ENCODE data around the gene HARBI1.

Gene HARBI1

DNA sequence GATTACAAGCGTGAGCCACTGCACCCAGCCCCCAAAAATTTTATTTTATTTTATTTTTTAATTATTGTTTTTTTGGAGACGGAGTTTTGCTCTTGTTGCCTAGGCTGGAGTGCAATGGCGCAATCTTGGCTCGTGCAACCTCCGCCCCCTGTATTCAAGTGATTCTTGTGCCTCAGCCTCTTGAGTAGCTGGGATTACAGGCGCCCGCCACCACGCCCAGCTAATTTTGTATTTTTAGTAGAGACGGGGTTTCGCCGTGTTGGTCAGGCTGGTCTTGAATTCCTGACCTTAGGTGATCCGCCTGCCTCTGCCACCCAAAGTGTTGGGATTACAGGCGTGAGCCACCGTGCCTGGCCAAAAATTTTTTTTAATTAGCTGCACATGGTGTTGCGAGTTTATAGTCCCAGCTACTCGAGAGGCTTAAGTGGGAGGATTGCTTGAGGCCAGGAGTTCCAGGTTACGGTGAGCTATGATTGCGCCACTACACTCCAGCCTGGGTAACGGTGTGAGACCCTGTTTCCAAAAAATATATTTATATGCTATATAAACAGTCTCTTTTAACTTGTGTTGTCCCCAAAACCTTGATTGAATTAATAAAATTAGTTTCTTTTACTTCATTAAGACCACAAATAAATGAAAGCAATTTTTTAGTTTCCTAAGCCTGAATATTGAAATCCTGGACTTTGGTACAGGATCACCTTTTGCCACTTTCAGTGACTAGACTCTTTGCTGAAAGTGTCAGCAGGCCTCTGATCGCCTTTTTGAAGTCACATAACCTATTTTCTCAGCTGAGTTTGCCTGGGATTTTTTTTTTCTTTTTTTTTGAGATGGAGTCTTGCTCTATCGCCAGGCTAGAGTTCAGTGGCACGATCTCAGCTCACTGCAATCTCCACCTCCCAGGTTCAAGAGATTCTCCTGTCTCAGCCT is 16.5 kb upstream of the HARBI1 start:
- no peak for DNase-seq

DNA sequence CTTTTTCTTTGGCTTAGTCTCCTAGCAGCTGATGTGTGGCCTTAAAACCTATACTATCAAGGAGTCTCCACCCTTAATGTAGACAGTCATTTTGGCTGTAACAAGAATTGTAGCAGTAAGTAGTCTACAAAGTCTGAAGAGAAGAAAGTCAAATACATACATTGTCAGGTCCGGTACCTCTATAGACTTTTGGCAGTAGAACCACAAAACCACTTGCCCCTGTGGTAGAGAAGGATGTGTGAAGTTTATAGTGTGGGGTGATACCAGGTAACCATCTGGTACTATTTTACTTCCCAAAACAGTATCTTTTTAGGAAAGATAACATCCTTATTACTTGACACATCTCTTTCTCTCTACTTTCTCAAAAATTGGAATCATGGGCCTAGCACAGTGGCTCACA is 15.5 kb upstream of the HARBI1 start:
- DNase-seq = no peak

DNA sequence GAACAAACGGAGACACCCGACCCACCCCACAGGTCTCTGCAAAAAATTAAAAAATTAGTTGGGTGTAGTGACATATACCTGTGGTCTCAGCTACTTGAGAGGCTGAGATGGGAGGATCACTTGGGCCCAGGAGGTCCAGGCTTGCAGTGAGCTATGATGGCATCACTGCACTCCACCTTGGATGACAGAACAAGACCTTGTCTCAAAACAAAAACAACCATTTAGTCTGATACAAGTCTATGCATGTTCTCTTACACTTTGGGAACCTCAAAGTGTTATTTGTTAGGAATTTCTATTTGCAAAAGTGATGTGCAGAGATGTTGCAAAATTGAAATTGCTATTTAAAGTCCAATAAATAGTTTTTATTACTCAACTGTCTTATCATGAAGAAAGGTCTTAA is 14.6 kb upstream of the HARBI1 start:
- no peak for DNase-seq

DNA sequence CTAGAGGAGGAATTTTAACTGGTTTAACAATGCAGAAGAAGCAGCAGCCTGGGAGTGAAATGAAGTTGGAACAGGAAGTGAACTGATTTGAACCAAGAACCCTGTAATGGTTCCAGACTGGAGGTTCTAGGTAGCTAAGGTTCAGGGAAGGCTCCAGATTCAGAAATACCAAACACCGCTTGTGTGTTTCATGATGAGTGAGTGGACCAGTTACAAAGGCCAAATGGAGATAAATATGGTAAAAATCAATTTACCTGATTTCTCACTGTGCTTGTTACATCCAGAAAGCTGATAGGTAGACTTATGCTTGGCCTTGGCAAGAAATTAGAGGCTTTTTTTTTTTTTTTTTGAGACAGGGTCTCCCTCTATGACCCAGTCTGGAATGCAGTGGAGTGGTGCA is 13.2 kb upstream of the HARBI1 start:
- DNase-seq = no peak

DNA sequence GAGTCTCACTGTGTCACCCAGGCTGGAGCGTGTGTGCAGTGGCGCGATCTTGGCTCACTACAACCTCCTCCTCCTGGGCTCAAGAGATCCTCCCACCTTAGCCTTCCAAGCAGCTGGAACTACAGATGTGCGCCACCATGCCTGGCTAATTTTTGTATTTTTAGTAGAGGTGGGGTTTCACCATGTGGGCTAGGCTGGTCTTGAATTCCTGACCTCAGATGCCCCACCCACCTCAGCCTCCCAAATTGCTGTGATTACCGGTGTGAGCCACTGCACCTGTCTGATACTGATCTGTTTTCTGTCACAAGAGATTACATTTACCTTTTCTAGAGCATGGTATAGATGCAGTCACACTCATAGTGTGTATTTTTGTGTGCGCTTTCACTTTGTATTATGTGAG is 11.9 kb upstream of the HARBI1 start:
- no peak for DNase-seq

DNA sequence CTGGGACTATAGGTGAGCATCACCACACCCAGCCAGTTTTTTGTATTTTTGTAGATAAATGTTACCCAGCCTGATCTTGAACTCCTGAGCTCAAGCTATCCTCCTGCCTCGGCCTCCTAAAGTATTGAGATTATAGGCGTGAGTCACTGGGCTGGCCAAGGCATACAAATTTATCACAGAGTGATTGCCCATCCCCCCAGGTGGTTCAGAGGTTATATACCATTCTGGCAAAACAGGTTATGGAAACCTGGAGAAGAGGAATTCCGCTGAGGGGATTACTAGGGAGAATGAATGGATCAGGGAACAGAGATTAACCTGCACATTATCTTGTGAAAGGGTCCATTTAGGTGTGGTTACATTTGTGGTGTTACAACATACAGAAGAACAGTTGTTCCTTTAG is 8.4 kb upstream of the HARBI1 start:
- no peak for DNase-seq

DNA sequence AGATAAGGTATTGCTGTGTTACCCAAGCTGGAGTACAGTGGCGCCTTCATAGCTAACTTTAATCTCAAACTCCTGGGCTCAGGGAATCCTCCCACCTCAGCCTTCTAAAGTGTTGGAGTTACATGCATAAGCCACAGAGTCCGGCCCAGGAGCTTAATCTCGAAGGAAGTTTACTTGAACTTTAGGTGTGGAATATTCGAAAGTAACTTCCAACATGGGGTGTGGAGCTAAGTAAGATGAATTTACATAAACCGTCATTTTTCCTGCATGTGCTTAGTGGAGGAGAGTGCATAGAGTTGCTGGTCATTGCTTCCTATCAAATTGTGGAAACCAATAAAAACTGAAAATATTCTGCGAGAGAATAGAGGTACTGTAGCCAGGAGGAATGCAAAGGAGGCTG is 1.8 kb upstream of the HARBI1 start:
- DNase-seq = no peak

DNA sequence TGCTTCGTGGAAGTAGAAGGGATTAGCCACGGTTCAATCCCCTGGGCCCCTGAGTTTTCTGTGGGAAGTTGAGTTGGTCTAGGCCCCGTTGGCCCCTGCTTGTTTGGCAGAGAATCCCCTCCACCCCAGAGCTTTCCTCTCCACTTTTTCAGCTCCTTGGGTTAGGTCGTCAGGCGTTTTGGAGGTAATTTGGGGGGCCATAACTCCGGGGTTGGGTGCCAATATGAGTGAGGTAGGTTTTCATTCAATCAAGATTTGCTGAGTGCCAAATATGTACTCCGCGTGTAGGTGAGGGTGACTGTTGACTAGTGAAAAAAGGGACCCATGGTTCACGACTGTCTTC is 916 bp upstream of the HARBI1 start:
- DNase-seq = peak; percentile 17

DNA sequence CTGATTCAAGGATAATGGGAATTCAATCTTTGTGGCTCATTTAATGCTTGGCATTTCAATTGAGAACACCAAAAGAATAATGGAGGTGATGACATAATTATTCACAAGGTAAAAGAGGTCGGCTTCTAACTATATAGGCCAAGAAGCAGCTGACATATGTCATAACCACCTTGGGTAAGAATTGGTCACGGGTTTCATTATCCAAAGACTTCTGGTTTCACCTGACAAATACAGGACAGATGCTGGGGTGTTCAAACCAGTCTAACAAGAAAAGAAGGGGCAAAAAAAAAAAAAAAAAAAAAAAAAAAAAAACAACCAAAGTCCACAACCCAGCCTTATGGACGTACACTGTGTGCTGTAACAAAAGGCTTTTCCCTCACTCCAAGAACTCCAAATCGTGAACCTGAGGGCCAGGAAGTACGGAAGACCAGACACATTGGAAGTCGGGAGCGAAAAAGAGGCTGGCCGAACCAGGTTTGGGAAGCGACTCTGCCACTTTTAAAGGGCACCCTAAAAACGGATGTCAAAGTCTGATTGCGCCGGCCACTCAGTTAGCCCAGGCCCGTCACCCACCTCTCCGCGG is 385 bp downstream of the HARBI1 start:
- peak; percentile 28 for DNase-seq

DNA sequence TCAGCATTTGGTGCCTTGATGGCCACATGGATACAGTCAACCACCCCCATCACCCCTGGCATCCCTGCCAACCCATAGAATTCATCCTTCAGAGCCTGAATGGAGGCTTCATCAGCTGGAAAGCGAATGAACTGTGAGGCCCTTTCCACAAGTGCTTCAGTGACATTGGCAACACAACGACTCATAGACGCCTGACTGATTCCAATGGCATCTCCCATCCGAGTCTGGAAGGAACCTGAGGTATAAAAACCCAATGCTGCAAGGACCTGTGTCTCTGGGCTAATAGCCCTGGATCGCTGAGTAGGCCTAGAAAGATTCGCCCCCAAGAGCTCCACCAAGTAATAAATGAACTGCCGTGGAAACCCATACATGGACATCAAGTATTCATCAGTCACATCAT is 1.3 kb downstream of the HARBI1 start:
- DNase-seq = no peak

DNA sequence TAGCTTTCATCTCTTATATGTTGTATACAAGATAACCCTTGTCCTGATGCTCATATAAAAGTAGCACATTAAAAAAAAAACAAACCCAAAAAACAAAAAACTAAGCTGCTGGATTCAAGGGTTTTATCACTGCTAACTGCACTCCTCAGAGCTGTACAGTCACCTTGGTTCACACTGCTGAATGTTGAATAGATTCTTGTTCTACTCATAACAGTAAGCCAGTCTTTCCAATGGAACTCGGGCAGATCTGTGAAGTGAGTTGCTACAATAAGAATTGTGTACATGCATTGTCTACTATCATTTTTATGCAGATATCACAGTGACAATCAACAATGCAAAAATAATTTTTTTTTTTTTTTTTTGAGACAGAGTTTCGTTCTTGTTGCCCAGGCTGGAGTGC is 4.7 kb downstream of the HARBI1 start:
- no peak for DNase-seq

DNA sequence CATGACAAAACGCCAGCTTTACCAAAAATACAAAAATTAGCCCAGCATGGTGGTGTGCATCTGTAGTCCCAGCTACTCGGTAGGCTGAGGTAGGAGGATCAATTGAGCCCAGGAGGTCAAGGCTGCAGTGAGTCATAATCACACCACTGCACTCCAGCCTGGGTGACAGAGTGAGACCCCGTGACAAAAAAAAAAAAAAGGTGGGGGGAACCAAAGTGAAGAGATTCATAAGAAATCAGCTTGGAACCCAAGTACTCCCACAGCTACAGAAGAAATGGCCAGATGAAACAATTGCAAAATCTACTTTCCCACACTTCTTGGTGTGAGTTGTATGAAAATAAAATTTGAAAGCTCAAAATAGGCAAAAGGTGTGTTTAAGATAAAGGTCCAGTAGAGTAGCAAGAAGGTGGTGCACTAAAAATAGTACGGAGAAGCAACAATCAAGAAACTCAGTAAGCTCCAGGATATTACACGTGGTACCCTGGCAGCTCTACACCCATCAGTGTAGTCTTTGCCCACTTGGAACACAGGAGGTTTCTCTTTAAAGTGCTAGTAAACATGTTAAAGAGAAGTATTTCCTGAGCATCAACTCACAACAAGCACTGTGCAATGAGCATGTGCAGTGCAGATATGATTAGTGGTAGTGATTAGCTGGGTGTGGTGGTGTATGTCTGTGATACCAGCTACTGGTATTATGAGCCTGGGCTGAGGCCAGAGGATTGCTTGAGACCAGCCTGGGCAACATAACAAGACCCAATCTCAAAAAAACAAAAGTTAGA is 5.3 kb downstream of the HARBI1 start:
- no peak for DNase-seq

DNA sequence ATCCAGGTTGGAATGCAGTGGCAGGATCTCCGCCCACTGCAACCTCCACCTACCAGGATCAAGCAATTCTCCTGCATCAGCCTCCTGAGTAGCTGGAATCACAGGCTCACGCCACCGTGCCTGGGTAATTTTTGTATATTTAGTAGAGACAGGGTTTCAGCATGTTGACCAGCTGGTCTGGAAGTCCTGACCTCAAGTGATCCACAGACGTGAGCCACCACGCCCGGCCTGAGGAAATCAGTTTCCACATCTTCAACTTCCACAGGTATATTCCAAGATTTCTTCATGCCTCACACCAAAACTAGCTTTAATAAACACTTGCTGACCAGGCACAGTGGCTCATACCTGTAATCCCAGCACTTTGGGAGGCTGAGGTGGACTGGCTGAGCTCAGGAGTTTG is 7.6 kb downstream of the HARBI1 start:
- DNase-seq = no peak

DNA sequence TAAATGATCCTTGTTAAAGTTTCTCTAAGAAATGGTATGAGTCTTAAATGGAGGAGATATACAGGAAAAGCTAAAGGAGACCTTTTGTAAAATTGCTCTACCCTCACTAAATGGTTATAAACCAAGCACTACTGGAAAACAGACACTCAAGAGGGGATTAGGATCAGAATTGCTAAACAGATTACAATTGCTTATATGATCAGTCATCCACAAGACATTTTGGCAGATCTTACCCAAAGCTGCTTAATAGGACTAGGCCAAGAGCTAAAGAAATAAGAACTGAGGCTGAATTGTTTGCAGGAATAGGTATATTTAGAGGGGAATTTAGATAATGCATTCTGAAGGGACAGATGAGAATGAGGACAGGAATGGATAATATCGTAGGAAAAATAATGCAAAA is 9.5 kb downstream of the HARBI1 start:
- no peak for DNase-seq

DNA sequence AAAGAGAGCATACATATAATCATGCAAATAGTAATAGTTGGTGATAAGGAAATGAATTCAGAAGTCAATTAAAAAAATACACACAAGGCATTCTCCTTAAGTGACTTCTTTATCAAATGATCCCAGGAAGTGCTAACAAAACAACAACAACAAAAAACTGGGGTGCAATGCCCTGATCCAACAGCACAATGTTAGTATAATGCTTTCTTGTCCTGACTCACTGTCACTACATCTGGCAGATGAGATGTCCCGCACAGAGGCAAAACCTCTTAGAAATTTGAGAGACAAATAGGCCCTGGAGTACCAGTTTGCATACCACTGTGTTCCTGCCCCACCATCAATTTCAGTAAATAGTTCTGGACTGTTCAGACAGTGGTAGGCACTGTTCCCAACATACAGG is 12.2 kb downstream of the HARBI1 start:
- no peak for DNase-seq

DNA sequence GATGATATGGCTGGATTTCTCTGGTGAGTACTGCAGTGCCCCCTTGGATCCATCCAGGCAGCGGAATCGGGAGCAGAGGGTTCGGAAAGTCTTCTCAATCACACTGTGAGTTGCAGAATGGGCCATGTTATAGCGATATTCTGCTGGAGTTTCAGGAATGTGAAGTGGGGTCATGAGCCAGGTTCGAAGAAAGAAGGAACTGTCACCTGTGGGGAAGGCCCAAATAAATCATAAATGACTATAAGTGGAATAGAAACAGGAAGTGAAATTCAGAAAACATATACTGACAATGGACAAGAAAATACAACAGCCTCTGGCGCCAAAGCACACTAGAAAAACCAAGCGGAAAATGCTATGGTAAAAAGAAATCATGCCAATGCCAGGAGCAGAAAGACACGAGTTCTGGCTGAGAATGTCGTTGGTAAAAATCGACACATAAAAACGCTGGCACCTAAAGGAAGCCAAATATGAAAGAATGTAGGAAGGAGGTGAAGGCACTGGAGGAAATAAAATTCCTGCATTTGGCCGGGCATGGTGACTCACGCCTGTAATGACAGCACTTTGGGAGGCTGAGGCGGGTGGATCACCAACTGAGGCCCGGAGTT is 13.2 kb downstream of the HARBI1 start:
- DNase-seq = peak; percentile 14

DNA sequence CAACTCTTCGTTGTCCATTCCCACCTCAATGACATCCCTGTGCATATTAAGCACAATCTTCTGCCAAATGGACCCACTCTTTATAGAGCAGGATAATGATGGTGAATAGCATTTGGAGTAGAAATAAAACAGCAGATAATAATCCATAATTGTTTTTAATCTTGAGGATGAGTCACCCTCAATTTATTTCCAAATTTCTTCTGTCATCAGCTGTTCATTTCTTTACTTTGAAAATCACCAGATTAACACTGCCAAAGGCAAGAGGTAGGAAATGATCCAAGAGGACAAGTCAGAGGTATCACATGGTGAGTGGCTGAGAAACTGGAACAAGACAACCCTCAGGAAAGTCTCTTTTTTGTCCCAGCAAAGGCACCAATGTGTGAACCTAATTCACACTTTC is 15.9 kb downstream of the HARBI1 start:
- no peak for DNase-seq

DNA sequence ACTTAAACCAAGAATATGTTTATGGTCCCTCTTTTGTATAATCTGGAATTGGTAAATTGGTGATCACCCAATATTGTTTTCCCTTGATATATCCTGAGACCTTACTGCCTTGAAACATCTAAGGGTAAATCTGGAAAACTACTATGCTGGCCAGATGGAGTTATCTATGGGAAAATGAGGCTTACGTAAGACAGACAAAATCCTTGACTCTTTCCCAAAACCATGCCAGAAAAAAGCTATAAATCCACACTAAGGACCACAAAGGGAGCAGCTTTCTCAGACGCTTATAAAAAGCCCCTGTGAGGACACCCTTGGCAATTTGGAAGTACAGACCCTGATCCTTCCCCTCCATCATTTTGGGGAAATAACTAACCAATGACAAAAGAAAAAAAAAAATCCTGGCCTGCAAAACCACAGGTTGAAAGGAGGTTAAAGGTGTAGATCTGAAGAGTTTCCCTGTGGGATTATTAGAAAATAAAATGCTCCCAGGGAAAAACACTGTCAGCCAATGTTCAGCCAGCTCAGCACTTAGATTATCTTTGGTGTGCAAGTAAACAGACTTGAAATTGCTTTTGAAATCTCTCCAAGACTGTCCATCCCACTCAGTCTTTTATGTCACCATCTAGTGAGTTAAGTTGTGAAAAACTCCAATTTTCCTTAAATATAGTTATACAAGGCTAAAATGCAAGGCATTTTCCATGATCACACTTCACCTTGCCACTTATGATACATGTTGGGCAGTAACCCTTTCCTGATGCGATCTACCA is 16.6 kb downstream of the HARBI1 start:
- no peak for DNase-seq

DNA sequence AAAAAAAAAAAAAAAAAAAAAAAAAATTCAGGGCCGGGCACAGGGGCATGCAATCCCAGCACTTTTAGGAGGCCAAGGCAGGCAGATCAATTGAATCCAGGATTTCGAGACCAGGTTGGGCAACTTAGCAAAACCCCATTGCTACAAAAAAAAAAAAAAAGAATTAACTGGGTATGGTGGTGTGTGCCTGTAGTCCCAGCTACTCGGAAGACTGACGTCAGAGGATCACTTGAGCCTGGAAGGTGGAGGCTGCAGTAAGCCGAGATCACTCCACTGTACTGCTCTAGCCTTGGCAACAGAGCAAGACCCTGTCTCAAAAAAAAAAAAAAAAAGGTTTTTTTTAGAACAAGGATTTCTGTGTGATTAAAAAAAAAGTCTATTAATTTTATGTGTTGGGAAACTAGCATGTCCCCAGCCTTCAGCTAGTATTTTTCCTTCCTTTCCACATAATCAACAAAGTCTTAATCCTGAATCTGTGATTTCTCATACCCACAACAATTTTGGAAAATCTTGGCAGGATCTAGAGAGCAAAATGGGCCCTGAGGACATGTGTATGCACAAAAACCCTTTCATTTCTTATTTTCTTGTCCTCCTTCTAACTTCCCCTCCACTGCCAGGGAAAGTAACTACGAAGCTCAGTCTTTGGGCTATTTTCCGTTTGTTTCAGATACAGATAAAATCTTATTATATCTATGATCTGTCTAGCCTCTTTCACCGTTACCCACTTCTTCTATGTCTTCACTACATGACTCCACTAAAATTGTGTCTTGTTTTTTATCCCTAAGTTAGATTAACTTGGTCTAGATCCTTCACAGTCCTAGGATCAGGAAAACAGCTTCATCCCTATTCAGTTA is 17.5 kb downstream of the HARBI1 start:
- DNase-seq = no peak

DNA sequence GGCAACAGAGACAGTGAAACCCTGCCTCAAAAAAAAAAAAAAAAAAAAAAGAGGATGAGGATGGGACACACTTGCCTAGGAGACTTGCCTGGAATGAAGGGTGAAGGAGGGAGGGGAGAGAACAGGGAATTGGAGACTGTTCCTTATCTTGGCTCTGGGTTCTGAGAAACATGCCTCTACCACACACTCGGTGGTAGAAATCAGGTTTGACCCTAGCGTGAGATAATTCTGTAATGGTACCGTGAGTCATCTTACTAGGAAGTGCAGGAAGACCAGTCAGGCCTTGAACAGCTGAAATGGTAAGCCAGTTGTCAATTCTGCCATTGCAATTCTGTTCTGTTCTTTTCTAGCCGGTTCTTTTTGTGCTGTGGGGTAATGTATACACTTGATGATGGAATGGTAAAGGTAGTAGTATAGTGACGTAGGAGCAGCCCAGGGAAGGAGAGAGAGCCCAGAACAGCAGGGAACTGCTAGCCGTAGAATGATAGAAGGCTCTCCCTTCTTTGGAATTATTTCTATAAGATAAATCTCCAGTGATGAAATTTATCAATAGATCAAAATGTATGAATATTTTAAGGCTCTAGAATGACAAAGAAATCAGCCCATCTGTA is 19.3 kb downstream of the HARBI1 start:
- DNase-seq = no peak

DNA sequence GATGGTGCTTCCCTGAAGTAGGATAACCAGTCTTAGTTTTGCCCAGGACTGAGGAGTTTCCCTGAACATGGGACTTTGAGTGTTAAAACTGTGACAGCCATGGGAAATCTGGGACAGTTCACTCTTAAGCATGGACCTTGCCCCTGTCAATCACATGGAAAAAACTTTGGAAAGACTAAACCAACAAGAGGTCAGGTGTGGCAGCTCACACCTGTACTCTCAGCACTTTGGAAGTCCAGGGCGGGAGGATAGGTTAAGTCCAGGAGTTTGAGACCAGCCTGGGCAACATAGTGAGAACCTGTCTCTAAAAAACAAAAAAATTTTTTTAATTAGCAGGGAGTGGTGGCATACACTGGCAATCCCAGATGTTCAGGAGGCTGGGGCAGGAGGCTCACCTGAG is 19.9 kb downstream of the HARBI1 start:
- no peak for DNase-seq
